H1 (cell line): Measurements from ENCODE around the gene RASAL2. TPM values are rescaled to one million over a fixed set of nuclear protein-coding genes. Genes with fewer than 3 reads are reported as not detected.

ENCODE experiments used
- MAFK ChIP-seq: IDR thresholded peaks from 2 replicates; pipeline ENCODE4 v1.6.1; 2012; ENCODE audit warnings: low read depth, mild to moderate bottlenecking, improper control_type of control experiment, low read length
- polyA plus RNA-seq, 7 experiments: library from polyadenylated mRNA; depleted of rRNA in 3 of 7; stranded (reverse) in 5 of 7; unstranded in 2 of 7; fragments of >200 nt in 5 of 7; fragments of 200-250 nt in 2 of 7; gene quantifications; 1 replicate in 5 of 7; 2 replicates in 1 of 7; 4 replicates in 1 of 7; pipeline versions ENCODE4 v1.2.1 to v1.2.3, GENCODE V29; 2011 to 2013; ENCODE audit warnings: missing spikeins in 2 of 7, mixed read lengths in 2 of 7
- total RNA-seq: library from RNA; stranded (reverse); fragmentation: NEBNext Ultra II Directional; extraction: Animal tissue kit (Norgen Biotek cat#: 25700); gene quantifications from 2 replicates; pipeline ENCODE4 v1.2.1, GENCODE V29; 2021

Gene RASAL2
- total and polyA plus RNA-seq, 2 of the 8 experiments (the other 6 are each of a cell fraction or from before 2014, with no cell fraction given): 15.9 to 32.5 TPM

DNA sequence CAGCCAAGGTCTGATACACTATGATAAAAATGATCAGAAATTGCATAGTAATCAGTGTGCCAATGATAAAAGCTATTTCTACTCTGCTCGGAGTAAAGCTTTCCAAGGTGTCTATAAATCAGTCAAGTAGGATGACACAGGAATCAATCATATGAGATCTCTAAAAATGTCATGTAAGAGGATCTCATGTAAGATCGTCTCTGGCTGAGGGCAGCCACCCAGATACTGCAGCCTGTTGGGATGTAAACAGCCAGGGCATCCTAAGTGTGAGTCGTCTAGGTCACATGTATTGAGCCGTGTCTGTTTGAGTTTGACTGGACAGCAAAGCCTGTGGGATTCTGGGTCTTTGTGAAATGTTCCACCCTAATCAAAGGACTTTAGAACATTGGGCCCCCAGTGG is 416.3 kb downstream of the RASAL2 start (continued):
- TF ChIP-seq MAFK: no peak
- TF ChIP-seq, all 59 proteins: peak for 0
